Activated CD8-positive, alpha-beta memory T cell treated with anti-CD3 and anti-CD28 coated beads, Interleukin-2, amount 50 U/mL, for 4 hours (primary cell): ENCODE measurements around the gene ZNF609.

Experiments
- DNase-seq: peaks from one replicate; pipeline ENCODE4 v3.0.0-alpha.2; 2020

The ZNF609 gene, protein sequence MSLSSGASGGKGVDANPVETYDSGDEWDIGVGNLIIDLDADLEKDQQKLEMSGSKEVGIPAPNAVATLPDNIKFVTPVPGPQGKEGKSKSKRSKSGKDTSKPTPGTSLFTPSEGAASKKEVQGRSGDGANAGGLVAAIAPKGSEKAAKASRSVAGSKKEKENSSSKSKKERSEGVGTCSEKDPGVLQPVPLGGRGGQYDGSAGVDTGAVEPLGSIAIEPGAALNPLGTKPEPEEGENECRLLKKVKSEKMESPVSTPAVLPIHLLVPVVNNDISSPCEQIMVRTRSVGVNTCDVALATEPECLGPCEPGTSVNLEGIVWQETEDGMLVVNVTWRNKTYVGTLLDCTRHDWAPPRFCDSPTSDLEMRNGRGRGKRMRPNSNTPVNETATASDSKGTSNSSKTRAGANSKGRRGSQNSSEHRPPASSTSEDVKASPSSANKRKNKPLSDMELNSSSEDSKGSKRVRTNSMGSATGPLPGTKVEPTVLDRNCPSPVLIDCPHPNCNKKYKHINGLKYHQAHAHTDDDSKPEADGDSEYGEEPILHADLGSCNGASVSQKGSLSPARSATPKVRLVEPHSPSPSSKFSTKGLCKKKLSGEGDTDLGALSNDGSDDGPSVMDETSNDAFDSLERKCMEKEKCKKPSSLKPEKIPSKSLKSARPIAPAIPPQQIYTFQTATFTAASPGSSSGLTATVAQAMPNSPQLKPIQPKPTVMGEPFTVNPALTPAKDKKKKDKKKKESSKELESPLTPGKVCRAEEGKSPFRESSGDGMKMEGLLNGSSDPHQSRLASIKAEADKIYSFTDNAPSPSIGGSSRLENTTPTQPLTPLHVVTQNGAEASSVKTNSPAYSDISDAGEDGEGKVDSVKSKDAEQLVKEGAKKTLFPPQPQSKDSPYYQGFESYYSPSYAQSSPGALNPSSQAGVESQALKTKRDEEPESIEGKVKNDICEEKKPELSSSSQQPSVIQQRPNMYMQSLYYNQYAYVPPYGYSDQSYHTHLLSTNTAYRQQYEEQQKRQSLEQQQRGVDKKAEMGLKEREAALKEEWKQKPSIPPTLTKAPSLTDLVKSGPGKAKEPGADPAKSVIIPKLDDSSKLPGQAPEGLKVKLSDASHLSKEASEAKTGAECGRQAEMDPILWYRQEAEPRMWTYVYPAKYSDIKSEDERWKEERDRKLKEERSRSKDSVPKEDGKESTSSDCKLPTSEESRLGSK (N-terminal part only)

DNA sequence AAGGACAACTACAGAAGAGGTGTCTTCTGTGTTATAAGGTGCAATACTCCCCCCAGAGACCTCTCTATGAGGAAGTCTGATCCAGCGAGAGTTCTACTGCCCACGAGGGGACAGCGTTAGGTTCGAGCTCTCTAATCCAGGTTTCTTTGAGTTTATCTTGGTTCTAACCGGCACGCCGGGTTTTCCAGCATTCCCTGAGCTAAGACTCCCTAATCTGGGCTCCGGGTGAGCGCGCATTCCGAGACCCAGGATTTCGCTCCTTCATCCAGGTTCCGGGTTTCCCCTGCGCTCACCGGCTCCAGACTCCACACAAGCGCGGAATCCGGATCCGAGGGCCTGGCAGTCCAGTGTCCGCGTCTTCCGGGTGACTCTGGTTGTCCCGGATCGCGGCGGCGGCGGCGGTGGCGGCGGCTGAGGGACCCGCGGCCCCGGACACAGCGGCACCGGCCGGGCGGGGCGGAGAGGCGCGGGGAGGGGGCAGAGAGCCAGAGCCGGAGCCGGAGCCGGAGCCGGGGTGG lies at the start of gene ZNF609:
Gene ZNF609 (plus strand): TSS at position 373 of the 518 bp plus-strand sequence. CDS start 38,842 bp downstream, outside the sequence.
- DNase-seq = peak; percentile 84

DNA sequence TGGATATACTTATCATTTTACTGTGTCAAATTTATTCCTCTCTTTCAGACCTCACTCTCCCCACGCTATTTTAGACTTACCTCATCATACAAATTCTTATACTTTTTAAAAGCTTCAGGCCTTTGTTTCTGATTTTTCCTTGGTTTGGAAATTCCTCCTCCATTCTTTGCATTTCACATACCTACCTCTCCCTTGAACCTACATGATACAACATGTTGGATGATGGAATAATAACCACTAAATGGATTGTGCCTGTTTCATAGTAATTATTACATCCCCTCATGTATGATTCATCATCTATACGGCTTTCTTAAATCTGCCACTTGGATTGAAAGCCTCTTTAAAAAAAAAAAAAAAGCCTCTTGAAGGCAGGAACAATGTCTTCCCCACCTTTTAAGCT lies 48.2 kb upstream of the ZNF609 start:
- DNase-seq = no peak

DNA sequence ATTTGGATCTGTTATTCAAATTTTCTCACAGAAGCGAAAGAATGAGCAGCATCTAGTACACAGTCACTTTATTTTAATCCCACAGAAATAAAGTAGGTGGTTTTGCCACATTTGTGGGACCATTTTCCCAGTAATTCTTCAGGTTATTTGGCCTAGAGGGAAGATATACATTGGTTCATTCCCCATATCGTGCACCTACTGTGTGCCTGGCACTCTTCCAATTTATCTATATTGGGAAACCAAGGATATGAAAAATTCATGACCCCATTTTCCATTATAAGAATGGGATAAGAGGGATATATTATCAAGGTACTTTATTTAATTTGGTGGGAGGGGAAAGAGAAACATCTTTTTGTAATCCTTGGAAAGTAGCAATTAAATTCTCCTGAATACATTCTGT lies 37.7 kb upstream of the ZNF609 start:
- DNase-seq = no peak

DNA sequence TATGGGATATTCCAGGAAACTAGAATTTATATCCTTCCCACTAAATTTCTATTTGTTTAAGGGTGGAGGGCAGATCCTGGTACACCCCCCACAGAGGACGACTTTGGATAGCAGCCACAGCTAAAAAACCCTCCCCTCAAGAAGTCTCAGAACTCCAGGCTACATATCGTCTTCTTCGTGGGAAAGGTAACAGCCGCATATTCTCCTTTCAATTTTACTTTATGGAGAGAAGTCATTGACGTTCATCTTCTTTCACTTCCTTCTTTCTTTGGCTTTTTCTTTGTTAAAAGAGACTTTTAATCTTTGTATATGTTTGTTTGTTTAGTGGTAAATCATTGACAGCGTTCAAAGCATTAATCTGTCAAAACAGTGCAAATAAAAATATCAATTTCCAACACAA lies 36.4 kb upstream of the ZNF609 start:
- no peak for DNase-seq

DNA sequence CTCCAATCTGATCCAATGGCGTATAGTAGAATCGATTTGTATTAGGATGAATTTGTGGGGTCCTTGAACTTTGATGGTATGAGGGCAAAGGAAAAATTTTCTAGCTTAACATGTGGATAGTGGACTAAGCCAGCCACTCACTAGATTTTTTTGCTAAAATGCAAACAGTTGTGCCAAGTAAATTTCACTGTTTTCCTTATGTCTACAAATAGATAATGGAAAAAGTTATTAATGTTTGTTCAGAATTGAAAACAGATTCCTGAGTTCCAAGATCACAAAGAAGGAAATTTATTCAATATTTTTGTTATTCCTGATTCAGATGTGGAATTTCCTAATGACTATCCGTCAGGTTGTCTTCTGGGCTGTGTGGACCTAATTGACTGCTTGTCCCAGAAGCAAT lies 35.2 kb upstream of the ZNF609 start:
- DNase-seq = no peak

DNA sequence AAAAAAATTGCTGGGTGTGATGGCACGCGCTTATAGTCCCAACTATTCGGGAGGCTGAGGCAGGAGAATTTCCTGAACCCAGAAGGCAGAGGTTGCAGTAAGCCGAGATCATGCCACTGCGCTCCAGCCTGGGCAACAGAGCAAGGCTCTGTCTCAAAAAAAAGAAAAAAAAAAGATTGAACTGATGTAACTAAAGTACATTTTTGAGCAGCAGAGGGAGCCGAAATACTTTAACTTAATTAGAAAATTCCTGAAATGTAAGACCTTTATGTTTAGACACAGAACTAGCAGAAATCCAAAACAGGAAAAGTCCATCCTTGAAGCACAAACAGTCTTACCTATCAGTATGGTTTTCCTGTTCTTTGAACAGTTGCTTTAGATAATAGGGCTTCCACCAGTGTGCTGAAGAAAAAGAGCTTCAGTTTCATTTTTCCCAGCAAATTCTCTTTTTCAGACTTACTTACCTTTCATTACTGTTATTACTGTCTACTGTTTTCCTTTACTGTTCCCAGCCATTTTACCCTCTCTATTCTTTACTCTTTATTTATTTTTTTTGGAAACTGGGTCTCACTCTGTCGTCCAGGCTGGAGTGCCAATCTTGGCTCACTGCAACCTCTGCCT lies 33.4 kb upstream of the ZNF609 start:
- no peak for DNase-seq

DNA sequence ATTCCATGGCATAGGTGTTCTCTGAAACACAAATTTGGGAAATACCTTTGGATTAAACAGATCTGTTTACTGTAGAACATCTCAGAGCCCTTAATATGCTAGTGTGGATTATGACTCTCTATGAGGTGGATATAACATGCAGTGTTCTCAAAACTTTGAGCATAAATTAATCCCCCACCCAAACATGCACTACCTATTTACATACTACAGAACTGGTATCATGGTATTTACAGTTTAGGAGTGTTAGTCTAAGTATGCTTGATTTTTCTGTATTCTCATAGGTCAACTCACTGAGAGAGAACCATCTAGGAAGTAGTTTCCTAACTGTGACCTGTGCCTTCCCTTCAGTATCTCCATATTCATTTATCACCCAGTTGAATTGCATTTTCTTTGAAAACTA lies 30.9 kb upstream of the ZNF609 start:
- DNase-seq = no peak

DNA sequence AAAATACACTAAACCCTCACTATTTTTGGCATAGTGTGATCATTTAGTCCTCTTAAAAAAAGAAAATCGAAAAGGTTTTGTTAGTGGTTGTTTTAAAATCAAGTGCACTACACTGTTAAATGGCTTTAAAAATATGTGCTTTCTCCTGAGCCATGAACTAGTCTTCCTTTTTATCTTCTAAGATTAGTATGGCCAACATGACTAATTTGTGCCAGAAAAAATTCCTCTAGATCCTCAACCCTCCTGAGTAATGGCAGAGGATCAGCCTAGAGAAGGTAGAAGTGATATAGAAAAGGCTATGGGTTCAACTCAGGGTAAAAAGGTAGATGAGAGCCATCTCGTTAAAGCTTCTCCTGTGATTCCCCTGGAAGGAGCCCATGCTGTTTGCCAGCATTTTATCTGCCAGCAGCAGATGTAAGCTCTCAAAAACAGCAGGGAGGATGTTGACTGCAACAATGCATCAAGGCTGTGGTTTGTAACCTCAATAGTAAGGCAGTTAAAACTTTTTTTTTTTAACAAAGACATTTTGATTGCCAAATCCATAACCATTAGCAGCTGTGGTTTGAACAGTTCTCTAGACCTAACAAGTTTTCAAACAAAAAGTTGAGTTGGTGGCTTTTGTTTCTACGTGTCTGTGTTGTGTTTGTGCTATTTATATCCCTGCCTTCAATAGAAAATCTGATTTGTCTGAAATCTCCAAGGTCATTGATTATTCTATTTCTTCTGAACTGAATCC lies 30.2 kb upstream of the ZNF609 start:
- peak; percentile 19 for DNase-seq

DNA sequence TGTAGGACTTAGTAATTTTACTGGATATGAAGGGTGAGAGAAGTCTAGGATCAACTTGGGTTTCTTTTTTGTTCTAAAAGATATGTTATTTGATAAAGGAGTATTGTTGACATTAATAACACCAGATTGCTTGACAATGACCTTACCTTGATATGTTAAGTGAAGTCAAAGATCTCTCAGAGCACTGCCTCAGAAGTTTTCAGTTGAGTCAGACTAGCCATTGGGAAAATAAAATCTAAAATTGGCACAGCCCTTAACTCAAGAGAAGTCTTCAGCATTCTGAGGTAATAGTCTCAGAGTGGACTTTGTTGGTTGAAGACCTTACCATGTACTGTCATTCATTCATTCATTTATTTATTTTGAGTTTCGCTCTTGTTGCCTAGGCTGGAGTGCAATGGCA lies 22.4 kb upstream of the ZNF609 start:
- no peak for DNase-seq

DNA sequence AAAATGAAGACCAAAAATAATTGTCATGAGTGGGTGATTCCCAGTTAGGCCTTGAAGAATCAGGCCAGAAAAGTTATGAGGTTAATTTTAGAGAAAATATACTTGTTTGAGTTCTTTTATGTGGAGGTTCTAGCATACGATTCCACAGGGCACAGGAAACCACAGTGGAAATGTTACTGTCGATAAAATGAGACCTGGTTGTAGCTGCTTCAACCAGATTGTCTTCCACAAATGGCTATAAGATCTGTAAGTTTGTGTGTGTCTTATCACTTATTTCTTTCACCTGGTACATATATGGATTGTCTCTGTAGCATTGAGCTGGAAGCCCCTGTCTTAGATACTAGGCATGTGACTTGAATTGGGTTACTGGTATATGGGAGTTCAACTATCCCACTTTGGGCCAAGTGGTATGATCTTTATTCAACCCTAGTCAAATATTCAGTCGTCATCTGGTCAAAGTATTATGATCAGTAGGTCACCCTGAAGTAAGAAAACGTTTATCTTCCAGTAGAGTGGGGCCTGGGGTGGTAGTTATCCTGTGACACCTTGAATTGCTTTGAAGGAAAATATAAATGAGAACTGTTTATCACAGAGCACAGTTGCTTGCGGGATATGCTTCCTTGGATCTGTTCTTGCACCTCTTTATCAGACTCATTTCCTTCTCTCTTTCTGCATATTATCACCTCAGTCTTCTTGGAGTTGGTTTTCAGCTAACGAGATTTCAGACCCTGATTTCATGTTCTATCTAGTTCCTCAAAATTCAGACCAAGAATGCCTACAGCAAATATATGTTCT lies 21.5 kb upstream of the ZNF609 start:
- DNase-seq = no peak

DNA sequence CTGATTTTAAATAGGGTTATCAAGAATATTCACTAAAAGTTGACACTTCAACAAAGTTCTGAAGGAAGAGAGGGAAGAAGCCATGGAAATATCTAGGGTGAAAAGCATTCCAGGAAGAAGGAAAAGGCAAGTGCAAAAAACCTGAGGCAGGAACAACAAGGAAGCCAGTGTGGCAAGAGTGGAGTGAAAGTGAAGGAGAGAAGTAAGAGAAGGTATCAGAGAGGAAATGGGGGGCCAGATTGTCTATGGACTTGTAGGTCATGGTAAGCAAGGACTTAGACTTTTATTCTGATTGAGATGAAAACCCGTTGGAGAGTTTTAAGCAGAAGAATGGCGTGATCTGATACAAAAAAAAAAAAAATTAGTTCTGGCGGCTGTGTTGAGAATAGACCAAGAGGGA lies 18.5 kb upstream of the ZNF609 start:
- DNase-seq = no peak

DNA sequence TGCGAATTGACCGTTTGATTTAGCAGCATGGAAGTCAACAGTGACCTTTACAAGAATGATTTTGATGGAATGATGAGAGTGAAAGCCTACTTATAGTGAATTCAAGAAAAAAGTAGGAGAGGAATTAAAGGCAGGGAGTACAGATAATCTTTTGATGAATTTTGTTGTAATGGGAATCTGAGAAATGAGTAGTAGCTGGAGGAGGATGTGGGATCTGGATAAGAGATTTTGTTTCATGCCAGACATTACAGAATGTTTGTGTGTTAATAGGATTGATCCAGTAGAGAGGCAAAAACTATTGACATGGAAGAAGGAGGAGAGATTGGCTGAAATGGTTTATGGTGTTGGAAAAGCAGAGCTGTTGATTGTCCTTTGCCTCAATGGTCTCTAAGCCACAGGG lies 17.4 kb upstream of the ZNF609 start:
- DNase-seq = no peak

DNA sequence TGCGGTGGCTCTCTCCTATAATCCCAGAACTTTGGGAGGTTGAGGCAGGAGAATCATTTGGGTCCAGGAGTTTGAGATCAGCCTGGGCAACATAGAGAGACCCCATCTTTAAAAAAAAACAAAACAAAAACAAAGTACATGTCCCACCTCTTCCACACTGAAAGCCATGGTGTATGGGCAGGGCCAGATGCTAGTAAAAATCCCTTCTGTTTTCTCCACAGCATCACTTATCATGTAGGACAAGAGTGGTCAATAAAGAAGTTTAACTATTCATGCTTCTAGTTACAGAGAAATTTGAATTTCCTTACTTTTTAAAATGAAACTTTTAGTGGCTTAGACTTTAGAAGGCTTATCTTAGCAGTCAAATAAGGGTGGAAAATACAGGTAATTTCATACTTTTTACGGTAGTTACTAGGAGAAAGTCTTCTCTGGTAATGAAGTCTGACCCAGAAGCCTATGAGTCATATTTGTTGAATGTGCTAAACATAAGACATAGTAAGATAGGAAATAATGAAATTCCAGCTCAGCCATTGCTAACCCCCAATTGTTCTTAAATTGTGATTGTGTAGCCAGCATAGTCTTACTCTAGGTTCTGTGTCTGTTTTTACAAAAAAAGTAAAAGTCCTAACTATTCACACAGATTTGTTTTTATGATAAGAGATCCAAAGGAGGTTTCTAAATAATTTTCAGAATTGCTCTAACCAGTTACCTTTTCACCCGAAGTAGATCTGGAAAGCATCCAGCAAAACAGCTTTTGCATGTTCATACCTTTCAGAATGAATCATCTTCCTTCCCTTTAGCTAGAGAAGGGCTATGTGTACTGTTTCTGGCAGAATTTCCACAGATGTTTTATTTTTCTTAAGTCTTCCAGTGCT lies 16.4 kb upstream of the ZNF609 start:
- DNase-seq = no peak

DNA sequence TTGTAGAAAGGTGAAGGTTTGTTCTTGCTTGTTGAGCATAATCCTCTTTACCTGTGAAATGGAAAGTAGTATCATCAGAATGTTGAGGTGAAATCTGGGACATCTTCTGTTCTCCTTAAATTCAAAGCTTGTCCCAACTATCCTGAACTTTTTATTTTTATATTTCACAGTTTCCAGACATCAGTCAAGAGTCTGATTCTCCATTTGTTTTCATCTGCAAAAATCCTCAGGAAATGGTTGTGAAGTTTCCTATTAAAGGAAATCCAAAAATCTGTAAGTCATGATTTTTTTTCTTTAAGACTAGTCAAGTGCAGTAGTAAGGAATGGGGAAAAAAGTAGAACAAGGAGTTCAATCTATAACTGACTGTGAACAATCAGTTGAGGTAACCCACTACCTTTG lies 15.5 kb upstream of the ZNF609 start:
- no peak for DNase-seq

DNA sequence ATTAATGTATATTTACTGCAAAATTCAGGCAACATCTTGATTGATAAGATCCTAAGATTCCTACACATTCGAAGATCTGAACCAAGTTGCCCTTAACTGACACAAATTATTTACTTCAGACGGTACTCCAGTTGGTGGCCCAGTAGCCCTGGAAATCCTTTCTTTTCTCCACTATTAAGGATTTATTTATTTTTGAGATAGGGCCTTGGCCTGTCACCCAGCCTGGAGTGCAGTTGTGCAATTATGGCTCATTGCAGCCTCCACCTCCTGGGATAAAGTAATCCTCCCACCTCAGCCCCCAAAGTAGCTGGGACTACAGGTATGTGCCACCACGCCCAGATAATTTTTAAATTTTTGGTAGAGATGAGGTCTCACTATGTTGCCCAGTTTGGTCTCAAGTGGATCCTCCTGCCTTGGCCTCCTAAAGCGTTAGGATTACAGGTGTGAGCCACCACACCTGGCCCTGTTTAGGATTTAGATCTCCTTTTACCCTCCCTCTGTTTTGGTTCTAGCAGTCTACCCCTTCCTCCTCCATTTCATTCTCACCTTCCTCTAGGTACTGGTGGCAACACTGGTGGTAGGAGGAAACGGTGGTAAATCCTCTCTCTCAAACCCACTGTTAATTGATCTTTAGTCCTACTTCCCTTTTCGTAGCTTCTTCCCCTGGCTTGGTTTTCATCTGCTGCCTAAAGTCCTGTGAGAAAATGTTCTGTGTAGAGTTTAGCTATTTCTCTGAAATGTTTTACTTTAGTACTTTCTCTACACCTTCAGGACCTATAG lies 12.7 kb upstream of the ZNF609 start:
- no peak for DNase-seq

DNA sequence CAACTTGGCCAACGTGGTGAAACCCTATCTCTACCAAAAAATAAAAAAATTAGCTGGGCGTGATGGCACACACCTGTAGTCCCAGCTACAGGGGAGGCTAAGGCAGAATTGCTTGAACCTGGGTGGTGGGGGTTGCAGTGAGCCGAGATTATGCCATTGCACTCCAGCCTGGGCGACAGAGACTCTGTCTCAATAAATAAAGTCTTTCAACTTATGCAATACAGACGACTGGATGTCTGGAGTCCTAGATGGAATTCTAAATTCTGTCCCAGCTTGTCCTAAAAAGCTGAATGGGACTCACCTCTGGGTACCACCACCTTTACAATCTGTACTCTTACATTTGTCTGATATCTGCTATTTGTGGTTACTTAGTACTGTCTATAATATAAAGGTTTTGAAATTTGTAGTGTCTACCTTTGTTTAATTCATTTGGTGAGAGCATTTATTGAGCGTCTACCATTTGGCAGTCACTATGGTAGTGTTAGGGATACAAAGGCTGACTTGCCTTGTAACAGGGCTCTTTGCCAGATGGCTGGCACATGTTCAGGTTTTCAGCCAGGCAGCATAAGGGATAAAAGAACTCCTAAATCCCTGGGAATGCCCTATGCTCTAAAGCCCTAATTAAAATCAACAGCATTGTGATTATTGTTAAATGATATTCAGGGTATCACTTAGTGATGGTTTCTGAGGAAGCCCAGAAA lies 7.2 kb upstream of the ZNF609 start:
- no peak for DNase-seq

DNA sequence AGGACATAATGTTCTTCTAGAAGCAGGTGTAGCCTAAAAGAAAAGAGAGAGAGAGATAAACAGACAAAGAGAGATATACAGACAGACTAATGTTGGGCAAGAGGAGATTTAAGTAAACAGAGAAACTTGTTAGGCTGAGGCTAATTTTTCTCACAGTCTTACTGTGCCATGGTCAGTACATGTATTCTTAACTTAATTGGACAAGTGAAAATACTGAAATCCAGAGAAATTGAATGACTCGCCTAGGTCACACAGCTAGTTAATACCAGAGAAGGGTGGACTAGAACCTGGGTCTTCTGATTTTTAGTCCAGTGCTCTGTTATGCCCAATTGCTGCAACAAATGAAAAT lies 6.7 kb upstream of the ZNF609 start:
- no peak for DNase-seq

DNA sequence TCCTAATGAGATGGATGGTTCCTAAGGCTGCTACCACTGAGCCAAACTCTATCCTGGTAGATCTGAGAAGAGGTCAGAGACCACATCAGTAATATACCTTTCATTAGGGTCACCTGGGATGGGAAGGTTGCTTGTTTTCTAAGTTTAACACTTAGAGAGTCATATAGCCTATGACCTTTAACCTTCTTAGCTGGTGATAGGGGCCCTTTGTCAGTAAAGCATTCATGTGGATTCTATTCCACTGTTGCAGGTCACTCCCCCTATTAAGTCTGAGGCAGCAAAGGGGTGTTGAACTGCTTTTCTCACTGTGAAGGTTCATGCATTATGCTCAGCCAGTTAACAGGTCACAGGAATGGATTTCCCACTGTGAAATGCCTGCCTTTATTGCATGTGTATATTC lies 6.1 kb upstream of the ZNF609 start:
- no peak for DNase-seq

DNA sequence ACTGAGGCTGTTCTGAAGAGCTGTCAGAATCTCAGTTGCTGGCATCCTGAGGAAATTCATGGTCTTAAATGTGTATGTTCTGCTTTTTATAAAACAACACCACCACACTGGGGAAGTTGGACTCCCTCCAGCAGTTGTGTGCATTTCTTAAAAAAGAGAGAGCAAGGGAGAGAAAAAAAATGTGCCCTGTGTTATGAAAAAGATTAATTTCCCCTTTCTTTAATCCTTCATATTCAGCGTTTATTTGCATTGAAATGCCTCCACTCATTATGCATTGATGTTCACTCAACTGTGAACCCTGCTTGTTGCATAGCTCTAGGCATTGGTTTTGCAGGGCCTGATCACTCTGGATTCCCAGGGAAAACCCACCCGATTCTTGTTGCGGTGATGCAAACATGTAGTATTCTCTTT lies 4.4 kb upstream of the ZNF609 start:
- no peak for DNase-seq
